ENCODE data around the gene PTDSS2. TPM values are rescaled to one million over a fixed set of nuclear protein-coding genes. Genes with fewer than 3 reads are reported as not detected.

The PTDSS2 gene
- total RNA-seq, 2 donors from 2014 or later = 55.2 to 56.1 TPM

GRCh38 chr11:528166-528814 lies 78.2 kb downstream of the PTDSS2 start:
- no peaks in the 10 kb centered on the region for H3K4me1 Mint-ChIP-seq
- Histone ChIP-seq H3K9me3 (ENCODE audit: control insufficient read depth, low read length) (no peaks in the 10 kb centered on the region), H3K4me1 (ENCODE audit: control insufficient read depth, insufficient read depth, low read length) (no peaks in the 10 kb centered on the region), H3K4me3 (ENCODE audit: low read length) (no peak overlapping the region), H3K27ac (ENCODE audit: low read depth, low read length) (no peak overlapping the region), H3K27me3 (ENCODE audit: control insufficient read depth, insufficient read depth, low read length, poor library complexity, severe bottlenecking) (no peaks in the 10 kb centered on the region), H3K9ac (ENCODE audit: extremely low read depth, low read length, poor library complexity, severe bottlenecking) (no peak overlapping the region), H3K36me3 (ENCODE audit: control insufficient read depth, insufficient read depth, low read length) (peaks cover under 1% of the 10 kb centered on the region)
- DNase-seq = peak; percentile 45
- H3K36me3 Mint-ChIP-seq (ENCODE audit: low read depth) = peaks cover 8% of the 10 kb centered on the region
- 90 to 92% methylated on average over 19 to 30 of the region's 30 CpGs for WGBS, 2 experiments (ENCODE audit: insufficient coverage in 1 of 2, insufficient read length in 1 of 2)
- no peak overlapping the region for H3K27ac Mint-ChIP-seq
- peaks cover 3% of the 10 kb centered on the region for H3K9me3 Mint-ChIP-seq
- no peaks in the 10 kb centered on the region for H3K27me3 Mint-ChIP-seq (ENCODE audit: insufficient read depth)
- no peak overlapping the region for H3K4me3 Mint-ChIP-seq
- TF ChIP-seq CTCF (conservative IDR thresholded peaks at IDR 0.05) = no peak

DNA sequence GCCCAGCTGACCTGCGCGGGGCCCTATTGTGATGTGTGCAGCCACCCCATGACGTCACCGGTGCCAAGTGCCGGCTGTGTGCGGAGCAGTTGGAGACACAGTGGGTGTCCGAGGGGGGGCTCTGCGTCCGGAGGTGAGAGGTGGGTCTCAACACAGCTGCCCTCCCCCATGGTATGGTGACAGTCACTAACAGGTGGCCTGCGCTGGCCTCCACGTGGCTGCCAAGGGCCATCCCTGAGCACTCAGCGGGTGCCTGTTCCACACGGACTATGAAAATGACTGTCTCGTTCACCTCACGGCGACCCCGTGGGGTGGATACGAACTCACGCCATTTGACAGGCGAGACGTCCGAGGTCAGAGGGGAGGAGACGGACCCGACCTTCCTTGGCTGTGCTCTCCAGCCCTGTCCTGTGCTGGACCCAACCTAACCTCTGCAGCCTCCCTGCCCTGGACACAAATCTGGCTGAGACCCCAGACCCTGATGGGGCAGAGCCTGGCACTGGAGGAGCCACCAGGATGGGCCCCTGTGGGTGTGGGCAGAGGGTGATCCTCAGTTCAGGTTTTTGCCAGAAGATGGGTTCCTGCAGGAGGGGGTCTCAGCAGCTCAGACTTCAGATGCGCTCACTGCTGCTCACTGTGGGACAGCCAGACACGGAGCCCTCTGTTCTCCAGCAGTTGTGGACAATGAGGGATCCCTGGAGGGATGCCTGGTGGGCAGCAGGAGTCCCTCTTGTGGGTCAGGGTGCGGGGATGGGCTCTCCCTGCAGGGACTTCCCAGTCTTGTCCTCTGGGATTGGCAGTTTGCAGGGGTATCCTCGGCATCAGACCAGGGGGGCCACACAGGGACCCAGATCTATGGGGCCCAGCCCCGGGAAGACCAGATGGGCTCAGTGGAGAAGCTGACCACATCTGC lies 79.0 kb downstream of the PTDSS2 start:
- Mint-ChIP-seq H3K27ac (no peak overlapping the region), H3K36me3 (ENCODE audit: low read depth) (peaks cover 10% of the 10 kb centered on the region), H3K27me3 (ENCODE audit: insufficient read depth) (no peaks in the 10 kb centered on the region), H3K9me3 (peaks cover 2% of the 10 kb centered on the region), H3K4me3 (no peak overlapping the region), H3K4me1 (no peaks in the 10 kb centered on the region)
- Histone ChIP-seq H3K4me3 (ENCODE audit: low read length) (no peak overlapping the region), H3K9me3 (ENCODE audit: control insufficient read depth, low read length) (no peaks in the 10 kb centered on the region), H3K9ac (ENCODE audit: extremely low read depth, low read length, poor library complexity, severe bottlenecking) (no peak overlapping the region), H3K27ac (ENCODE audit: low read depth, low read length) (no peak overlapping the region), H3K36me3 (ENCODE audit: control insufficient read depth, insufficient read depth, low read length) (peaks cover 8% of the 10 kb centered on the region), H3K4me1 (ENCODE audit: control insufficient read depth, insufficient read depth, low read length) (no peaks in the 10 kb centered on the region), H3K27me3 (ENCODE audit: control insufficient read depth, insufficient read depth, low read length, poor library complexity, severe bottlenecking) (no peaks in the 10 kb centered on the region)
- no peak for TF ChIP-seq CTCF (conservative IDR thresholded peaks at IDR 0.05)
- DNase-seq = peak; percentile 44
- 89 to 91% methylated on average over 22 to 29 of the region's 29 CpGs for WGBS, 2 experiments (ENCODE audit: insufficient coverage in 1 of 2, insufficient read length in 1 of 2)

DNA sequence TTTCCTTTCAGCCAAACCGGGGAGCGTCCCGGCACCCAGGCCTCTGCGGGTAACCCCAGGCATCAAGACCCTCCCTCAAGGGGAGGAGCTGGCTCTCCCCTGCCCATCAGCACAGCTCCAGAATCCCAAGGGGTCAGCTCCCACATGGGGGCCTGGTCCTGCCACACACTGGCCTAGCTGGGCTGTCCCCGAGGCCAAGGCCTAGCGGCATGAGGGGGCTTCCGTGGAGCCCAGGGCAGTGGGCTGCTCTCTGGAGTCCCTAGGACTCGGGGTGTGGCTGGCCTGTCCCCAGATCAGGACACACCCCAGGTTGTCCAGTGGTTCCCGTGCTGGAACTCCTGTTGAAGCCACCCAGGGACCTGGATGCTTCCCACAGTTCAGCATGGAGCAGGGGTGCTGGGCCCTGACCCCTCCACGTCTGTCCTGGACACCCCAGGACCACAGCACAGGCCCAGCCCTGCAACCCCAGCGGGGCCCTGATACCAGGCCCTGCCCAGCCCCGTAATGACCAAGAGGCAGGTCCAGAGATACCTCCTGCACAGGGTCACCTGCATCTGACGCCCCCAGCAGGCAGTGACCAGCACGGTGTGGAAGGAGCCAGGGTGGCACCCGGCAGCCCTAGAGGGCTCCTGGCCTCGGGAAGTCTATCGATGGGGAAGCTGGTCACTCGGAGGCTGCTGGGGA lies 79.8 kb downstream of the PTDSS2 start:
- no peaks in the 10 kb centered on the region for H3K27me3 ChIP-seq (ENCODE audit: control insufficient read depth, insufficient read depth, low read length, poor library complexity, severe bottlenecking)
- Mint-ChIP-seq H3K9me3 (no peaks in the 10 kb centered on the region), H3K27me3 (ENCODE audit: insufficient read depth) (no peaks in the 10 kb centered on the region), H3K4me1 (no peaks in the 10 kb centered on the region), H3K27ac (no peak overlapping the region), H3K4me3 (no peak overlapping the region), H3K36me3 (ENCODE audit: low read depth) (peaks cover 10% of the 10 kb centered on the region)
- H3K36me3 ChIP-seq (ENCODE audit: control insufficient read depth, insufficient read depth, low read length) = peaks cover 8% of the 10 kb centered on the region
- no peak for TF ChIP-seq CTCF (conservative IDR thresholded peaks at IDR 0.05)
- no peak for DNase-seq
- H3K27ac ChIP-seq (ENCODE audit: low read depth, low read length) = no peak overlapping the region
- no peak overlapping the region for H3K4me3 ChIP-seq (ENCODE audit: low read length)
- 93 to 94% methylated on average over 11 to 18 of the region's 18 CpGs for WGBS, 2 experiments (ENCODE audit: insufficient coverage in 1 of 2, insufficient read length in 1 of 2)
- H3K4me1 ChIP-seq (ENCODE audit: control insufficient read depth, insufficient read depth, low read length) = no peaks in the 10 kb centered on the region
- no peaks in the 10 kb centered on the region for H3K9me3 ChIP-seq (ENCODE audit: control insufficient read depth, low read length)
- H3K9ac ChIP-seq (ENCODE audit: extremely low read depth, low read length, poor library complexity, severe bottlenecking) = no peak overlapping the region

All from endodermal cell (in vitro differentiated cells).